ENCODE measurements around the gene STH.

Gene STH

DNA sequence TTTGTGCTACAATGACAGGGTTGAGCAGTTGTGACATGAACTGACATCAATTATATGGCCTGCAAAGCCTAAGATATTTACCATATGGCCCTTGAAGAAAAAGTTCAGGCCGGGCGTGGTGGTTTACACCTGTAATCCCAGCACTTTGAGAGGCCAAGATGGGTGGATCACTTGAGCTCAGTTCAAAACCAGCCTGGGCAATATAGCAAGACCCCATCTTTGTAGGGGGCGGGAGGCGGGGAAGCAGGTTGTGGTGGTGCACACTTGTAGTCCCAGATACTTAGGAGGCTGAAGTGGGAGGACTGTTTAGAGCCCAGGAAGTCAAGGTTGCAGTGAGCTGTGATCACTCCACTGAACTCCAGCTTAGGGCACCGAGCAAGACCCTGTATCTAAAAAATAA, 48.3 kb downstream of the STH start:
- TF ChIP-seq Cebpa-rat (IDR thresholded peaks at IDR 0.05): no peak
- H3K9me3 ChIP-seq: no peaks in the 10 kb centered on the region

DNA sequence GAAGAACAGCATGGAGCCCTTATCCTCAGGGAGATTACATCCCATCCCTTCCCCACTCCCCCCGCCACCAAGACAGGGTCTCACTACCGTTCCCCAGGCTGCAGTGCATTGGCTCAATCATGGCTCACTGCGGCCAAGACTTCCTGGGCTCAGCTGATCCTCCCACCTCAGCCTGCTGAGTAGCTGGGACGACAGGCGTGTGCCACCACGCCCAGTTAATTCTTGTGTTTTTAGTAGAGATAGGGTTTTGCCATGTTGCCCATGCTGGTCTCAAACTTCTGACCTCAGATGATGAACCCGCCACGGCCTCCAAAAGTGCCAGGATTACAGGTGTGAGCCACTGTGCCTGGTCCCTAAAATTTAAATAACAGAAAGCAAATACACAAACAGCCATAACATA, 48.8 kb downstream of the STH start:
- no peak for TF ChIP-seq Cebpa-rat (IDR thresholded peaks at IDR 0.05)
- H4K20me1 ChIP-seq: peaks cover 86% of the 10 kb centered on the region
- no peak overlapping the region for H3K9ac ChIP-seq
- H3K27ac ChIP-seq: no peak overlapping the region
- H3K4me3 ChIP-seq: no peak overlapping the region
- H3K4me1 ChIP-seq: no peaks in the 10 kb centered on the region
- peaks cover 99% of the 10 kb centered on the region for H3K36me3 ChIP-seq
- H3K27me3 ChIP-seq: no peaks in the 10 kb centered on the region
- no peaks in the 10 kb centered on the region for H3K9me3 ChIP-seq
- H3K4me2 ChIP-seq: no peak overlapping the region

More for the DNA sequence above, 48.3 kb downstream of the STH start:
- Histone ChIP-seq H3K27ac (no peak overlapping the region), H3K9ac (no peak overlapping the region), H3K4me1 (no peaks in the 10 kb centered on the region), H3K27me3 (no peaks in the 10 kb centered on the region), H3K4me2 (no peak overlapping the region), H4K20me1 (peaks cover 86% of the 10 kb centered on the region), H3K4me3 (no peak overlapping the region), H3K36me3 (peaks cover 99% of the 10 kb centered on the region)
